Effector memory CD4-positive, alpha-beta T cell (primary cell): ENCODE data around the gene CDRT4.
"Not testable (repeated sequence)": the region's sequence is repeated elsewhere in the genome, so short reads cannot be mapped to it uniquely, and the experiment has no call there.

ENCODE experiments used
- DNase-seq, 3 donors: peaks; one replicate each; pipeline ENCODE4 v3.0.0-alpha.2; 2020
- H3K27ac ChIP-seq: 2 replicates; pipeline ENCODE4 v1.7.0; 2013; ENCODE audit warnings: mild to moderate bottlenecking, low read length, moderate library complexity; ENCODE audit not compliant: insufficient read depth, poor library complexity, severe bottlenecking
- H3K27me3 ChIP-seq: replicated peaks from 2 replicates; pipeline ENCODE4 v1.7.0; 2013; ENCODE audit warnings: mild to moderate bottlenecking, low read length; ENCODE audit not compliant: insufficient read depth, control insufficient read depth, poor library complexity, severe bottlenecking
- H3K36me3 ChIP-seq: 2 replicates; pipeline ENCODE4 v1.7.0; 2013; ENCODE audit warnings: mild to moderate bottlenecking, low read length, moderate library complexity; ENCODE audit not compliant: control insufficient read depth, insufficient read depth
- H3K4me1 ChIP-seq: 2 replicates; pipeline ENCODE4 v1.7.0; 2013; ENCODE audit warnings: low read length, mild to moderate bottlenecking; ENCODE audit not compliant: control insufficient read depth, insufficient read depth, poor library complexity, severe bottlenecking
- H3K4me3 ChIP-seq: 2 replicates; pipeline ENCODE4 v1.7.0; 2013; ENCODE audit warnings: low read length, low read depth, mild to moderate bottlenecking; ENCODE audit not compliant: insufficient read depth, poor library complexity, severe bottlenecking
- H3K9me3 ChIP-seq: 2 replicates; pipeline ENCODE4 v1.7.0; 2013; ENCODE audit warnings: mild to moderate bottlenecking, low read length, moderate library complexity; ENCODE audit not compliant: control insufficient read depth

The CDRT4 gene

DNA sequence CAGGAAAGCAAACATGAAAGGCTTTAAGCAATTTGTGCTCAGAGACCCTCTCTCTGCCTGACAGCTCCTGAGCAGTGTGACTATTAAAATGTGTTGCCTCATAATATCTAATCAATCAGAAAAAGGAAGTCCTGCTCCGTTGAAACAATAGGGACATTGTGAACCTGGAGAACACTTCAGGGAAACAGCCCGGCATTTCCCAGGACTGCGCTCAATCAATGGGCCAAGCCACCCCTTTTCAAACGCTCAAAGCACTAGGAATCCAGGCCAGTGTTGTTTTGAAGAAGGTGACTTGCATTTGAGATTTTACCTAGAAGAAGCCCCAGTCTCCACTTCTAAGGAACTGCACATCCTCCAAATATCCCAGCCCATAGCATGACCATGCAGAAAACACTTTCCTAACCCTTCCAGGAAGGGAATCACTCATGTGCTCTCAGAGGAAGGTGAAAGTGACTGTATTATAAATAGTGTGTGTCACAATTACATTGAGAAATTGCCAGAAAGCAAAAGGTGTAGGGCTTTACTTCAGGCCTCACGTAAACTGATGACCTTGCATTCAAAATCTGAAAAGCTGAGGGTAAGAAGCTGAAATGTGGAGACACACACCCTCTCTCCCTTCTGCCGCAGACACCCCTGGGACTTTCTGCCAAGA lies 19.4 kb downstream of the CDRT4 start:
- DNase-seq: no peak
- Histone ChIP-seq H3K36me3 (peaks cover 7% of the 10 kb centered on the region), H3K27me3 (no peaks in the 10 kb centered on the region), H3K4me1 (peaks cover 4% of the 10 kb centered on the region), H3K27ac (no peak overlapping the region), H3K4me3 (no peak overlapping the region), H3K9me3 (no peaks in the 10 kb centered on the region)

DNA sequence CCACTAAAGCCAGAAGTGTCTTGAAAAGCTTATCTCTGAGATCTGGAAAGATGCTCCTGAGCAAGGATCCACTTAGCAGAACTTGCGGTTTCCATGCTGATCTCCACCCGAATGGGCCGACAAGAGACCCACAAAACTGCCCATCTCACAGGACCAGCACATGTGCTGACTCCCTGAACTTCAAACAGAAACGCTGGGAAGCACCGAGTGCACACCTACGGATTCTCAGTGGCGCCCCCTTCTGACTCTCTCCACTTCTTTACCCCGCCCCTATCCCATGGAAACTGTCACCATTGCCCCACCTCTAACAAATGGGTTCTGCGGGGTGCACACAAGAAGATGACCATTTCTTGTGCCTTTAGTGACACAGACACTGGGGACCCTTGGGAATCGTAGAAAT lies 21.4 kb downstream of the CDRT4 start:
- Histone ChIP-seq H3K4me3 (no peak overlapping the region), H3K27me3 (no peaks in the 10 kb centered on the region), H3K4me1 (peaks cover 4% of the 10 kb centered on the region), H3K27ac (no peak overlapping the region), H3K9me3 (no peaks in the 10 kb centered on the region), H3K36me3 (no peaks in the 10 kb centered on the region)
- DNase-seq: no peak

DNA sequence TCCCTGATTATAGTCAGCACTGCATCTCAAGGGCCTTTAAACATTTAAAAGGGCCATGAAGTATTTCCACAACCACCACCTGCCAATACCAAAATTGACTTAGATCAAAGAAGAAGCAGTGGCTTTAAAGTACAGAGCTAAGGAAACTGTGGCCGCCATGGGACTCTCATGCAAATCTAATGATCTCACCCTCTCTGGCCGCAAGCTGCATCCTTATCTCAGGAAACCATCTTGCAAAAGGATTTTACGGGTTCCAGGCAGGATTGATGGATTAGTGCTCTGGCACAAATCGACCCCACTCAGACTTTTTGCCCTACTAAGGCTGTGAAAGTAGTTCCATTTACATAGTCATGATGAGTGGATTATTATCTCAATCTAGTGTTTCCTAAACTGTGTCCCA lies 22.6 kb downstream of the CDRT4 start:
- DNase-seq: no peak
- no peak overlapping the region for H3K27ac ChIP-seq
- H3K36me3 ChIP-seq: no peaks in the 10 kb centered on the region
- peaks cover 4% of the 10 kb centered on the region for H3K4me1 ChIP-seq
- H3K4me3 ChIP-seq: no peak overlapping the region
- no peaks in the 10 kb centered on the region for H3K9me3 ChIP-seq
- no peaks in the 10 kb centered on the region for H3K27me3 ChIP-seq

DNA sequence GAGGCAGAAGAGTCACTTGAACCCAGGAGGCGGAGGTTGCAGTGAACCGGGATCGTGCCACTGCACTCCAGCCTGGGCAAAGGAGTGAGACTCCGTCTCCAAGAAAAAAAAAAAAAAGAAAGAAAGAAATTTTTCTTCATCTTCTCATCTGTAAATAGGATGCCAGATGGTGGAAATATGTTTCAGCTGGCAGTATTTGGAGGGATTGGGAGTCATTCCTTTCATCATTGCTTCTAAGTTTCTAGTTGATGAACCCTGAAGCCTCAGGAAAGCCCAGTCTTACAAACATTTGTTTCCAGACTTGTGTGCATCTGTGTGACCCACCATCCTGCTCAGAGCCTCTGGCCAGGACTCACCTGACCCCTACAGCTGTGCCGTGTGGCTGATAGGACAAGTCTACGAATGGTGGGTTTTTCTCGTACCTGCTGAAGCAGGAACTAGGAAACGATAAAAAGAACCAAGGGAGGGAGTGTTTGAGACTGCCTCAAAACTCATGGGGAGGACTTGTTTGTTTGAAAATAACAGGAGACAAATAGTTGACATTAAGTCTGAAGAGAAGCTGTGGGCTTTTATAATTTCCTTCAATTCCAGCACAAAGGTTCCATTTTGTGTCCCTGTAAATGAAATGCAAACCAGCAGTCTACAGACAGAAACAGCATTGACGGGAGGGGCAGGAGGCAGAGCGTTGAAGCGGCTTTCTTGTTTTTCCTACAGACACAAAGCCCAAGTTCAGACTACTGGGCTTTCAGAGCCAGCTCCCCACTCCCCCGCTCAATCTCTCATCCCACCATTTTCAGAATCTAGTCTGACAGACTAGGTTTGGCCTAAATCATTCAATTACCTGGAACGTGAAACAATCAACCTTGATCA lies 24.9 kb downstream of the CDRT4 start:
- no peaks in the 10 kb centered on the region for H3K27me3 ChIP-seq
- DNase-seq: no peak
- H3K4me1 ChIP-seq: peaks cover 4% of the 10 kb centered on the region

DNA sequence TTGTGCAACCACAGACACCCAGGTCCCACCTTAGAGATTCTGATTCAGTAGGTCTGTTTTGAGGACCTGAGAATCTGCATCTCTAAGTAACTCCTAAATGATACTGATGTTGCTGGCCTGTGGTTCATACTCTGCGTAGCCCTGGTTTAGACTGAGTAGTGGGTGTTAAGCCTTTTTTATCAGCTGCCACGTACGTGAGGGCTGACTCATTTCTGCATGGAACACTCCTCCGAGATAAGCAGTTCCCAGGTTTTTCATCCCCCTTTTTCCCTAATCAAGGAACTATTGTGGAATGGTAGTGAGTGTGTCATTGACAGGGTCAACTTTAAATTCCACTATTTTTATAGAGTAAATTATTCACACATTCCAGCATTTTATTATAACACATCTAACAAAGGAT lies 26.1 kb downstream of the CDRT4 start:
- DNase-seq: no peak
- Histone ChIP-seq H3K27me3 (no peaks in the 10 kb centered on the region), H3K4me3 (no peak overlapping the region), H3K4me1 (peaks cover 11% of the 10 kb centered on the region), H3K36me3 (no peaks in the 10 kb centered on the region), H3K27ac (no peak overlapping the region), H3K9me3 (no peaks in the 10 kb centered on the region)

More for the DNA sequence above, 24.9 kb downstream of the CDRT4 start:
- no peaks in the 10 kb centered on the region for H3K36me3 ChIP-seq
- H3K9me3 ChIP-seq: no peaks in the 10 kb centered on the region
- no peak overlapping the region for H3K27ac ChIP-seq
- no peak overlapping the region for H3K4me3 ChIP-seq

- Histone ChIP-seq H3K9me3 (no peaks in the 10 kb centered on the region), H3K36me3 (no peaks in the 10 kb centered on the region), H3K27ac (no peak overlapping the region), H3K4me1 (peaks cover 11% of the 10 kb centered on the region), H3K4me3 (no peak overlapping the region), H3K27me3 (no peaks in the 10 kb centered on the region)
- DNase-seq: no peak
Measured at GRCh38 chr17:15440347-15440746, 27.1 kb downstream of the CDRT4 start.

DNA sequence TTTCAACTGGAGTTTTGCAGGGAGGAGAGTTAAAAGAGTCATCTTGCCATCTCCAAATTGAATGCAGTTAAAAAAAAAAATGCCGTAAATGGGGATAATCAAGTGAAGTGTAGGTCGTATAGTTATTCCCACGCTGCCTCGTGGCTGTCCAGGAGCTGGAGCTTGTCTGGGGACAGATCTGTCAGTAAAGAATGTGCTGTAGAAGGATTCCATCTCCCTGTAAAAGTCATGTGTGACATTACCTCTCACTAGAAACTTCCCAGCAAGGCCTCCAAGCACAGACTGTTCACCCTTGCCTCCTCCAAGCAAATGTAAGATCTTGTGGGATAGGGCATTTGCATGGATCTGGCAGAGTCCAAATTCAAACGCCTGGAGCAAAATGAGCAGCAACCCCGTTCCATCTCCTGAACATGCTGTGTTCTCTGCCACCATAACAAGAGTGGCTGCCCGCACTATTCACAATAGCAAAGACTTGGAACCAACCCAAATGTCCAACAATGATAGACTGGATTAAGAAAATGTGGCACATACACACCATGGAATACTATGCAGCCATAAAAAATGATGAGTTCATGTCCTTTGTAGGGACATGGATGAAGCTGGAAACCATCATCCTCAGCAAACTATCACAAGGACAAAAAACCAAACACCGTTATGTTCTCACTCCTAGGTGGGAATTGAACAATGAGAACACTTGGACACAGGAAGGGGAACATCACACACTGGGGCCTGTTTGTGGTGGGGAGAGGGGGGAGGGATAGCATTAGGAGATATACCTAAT lies 28.0 kb downstream of the CDRT4 start:
- not testable (repeated sequence) for H3K27ac ChIP-seq, H3K9me3 ChIP-seq, DNase-seq, H3K36me3 ChIP-seq, H3K4me1 ChIP-seq, H3K4me3 ChIP-seq, H3K27me3 ChIP-seq

DNA sequence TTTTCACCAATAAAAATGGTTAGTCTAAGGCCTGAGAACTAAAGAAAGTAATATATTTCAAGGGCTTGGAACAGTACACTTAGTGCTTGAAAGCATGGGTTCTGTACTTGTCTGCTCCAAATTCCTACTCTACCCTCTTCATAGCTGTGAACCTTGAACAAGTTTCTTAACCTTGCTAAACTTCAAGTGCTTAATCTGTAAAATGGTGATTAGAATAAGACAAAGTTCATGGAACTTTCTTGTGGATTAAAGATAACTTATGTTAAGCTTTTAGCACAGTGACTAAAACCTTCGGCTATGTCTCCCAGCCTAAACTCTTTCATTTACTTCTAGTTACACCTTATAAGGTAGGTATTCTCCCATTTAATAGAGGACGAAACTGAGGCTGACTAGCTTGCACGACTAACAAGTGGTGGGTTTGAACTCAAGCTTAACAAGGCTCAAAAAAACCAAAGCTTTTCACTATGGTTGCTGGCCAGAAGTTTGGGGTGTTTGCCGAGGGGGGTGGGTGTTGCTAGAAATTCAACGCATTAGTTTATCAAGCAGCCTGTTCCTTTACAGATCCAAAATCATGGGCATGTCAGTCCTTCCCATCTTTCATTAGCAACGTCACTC lies 28.8 kb downstream of the CDRT4 start:
- DNase-seq: no peak
- Histone ChIP-seq H3K27ac (no peak overlapping the region), H3K4me1 (peaks cover 6% of the 10 kb centered on the region), H3K27me3 (no peaks in the 10 kb centered on the region), H3K4me3 (no peak overlapping the region), H3K36me3 (no peaks in the 10 kb centered on the region), H3K9me3 (no peaks in the 10 kb centered on the region)

GRCh38 chr17:15437303-15437635 lies 30.2 kb downstream of the CDRT4 start:
- no peaks in the 10 kb centered on the region for H3K9me3 ChIP-seq
- H3K27me3 ChIP-seq: no peaks in the 10 kb centered on the region
- H3K4me1 ChIP-seq: peaks cover 6% of the 10 kb centered on the region
- no peaks in the 10 kb centered on the region for H3K36me3 ChIP-seq
- H3K27ac ChIP-seq: no peak overlapping the region
- no peak for DNase-seq
- no peak overlapping the region for H3K4me3 ChIP-seq
